B cell (primary cell): Measurements from ENCODE around the gene FAM210B. TPM values are rescaled to one million over a fixed set of nuclear protein-coding genes. Genes with fewer than 3 reads are reported as not detected.

Experiments used
- ATAC-seq: fragments of 200-7000 bp; cut with Tn5 transposase; one replicate; pipeline ENCODE4 v1.10.0; 2021; ENCODE audit warnings: low read depth, mild to moderate bottlenecking, moderate number of reproducible peaks, moderate library complexity
- CTCF ChIA-PET: fragments of 350-600 bp; sonication (Branson Sonifier 250); formaldehyde crosslinking; loops from one replicate; lab custom pipeline; 2021; ENCODE audit warnings: antibody characterized with exemption, inconsistent platforms; lab: Charles Lee
- POLR2A ChIA-PET: fragments of 350-600 bp; sonication (Branson Sonifier 250); formaldehyde crosslinking; loops from one replicate; lab custom pipeline; 2021; ENCODE audit warnings: antibody characterized with exemption; lab: Charles Lee
- DNase-seq: peaks from one replicate; pipeline ENCODE4 v3.0.0; 2013
- H2AFZ ChIP-seq: 2 replicates; pipeline ENCODE4 v1.6.1; 2012; ENCODE audit warnings: mild to moderate bottlenecking, low read depth, low read length; ENCODE audit not compliant: insufficient read depth, poor library complexity, severe bottlenecking
- H3K27ac ChIP-seq, 2 donors: 1 replicate in 1 of 2; 2 replicates in 1 of 2; pipeline ENCODE4 v1.5.1; 2012 to 2013; ENCODE audit warnings: low read length in 2 of 2, mild to moderate bottlenecking in 2 of 2, moderate library complexity in 1 of 2
- H3K27me3 ChIP-seq, 4 experiments: fragments of 200-600 bp in 1 of 4; sonication (generic) in 1 of 4; replicated peaks in 1 of 4; 1 replicate in 2 of 4; 2 replicates in 2 of 4; pipeline versions ENCODE4 v1.6.1 to v1.7.0; 2013 to 2016; ENCODE audit warnings: low read length in 3 of 4, mild to moderate bottlenecking in 2 of 4, mixed read lengths in 1 of 4, moderate library complexity in 1 of 4; ENCODE audit not compliant: insufficient read depth in 4 of 4, control insufficient read depth in 3 of 4; ENCODE audit errors: control extremely low read depth in 1 of 4
- H3K36me3 ChIP-seq, 2 experiments: replicated peaks in 1 of 2; 1 replicate in 1 of 2; 2 replicates in 1 of 2; pipeline versions ENCODE4 v1.6.1 to v1.7.1; 2013; ENCODE audit warnings: low read length in 1 of 2; ENCODE audit not compliant: insufficient read depth in 2 of 2, control insufficient read depth in 1 of 2; ENCODE audit errors: control extremely low read depth in 1 of 2, extremely low read depth in 1 of 2
- H3K4me1 ChIP-seq, 2 donors: fragments of 200-600 bp in 1 of 2; sonication (generic) in 1 of 2; 1 replicate in 1 of 2; 2 replicates in 1 of 2; pipeline versions ENCODE4 v1.5.1 to v1.6.1; 2013 to 2017; ENCODE audit warnings: low read length in 2 of 2; ENCODE audit not compliant: control insufficient read depth in 2 of 2, insufficient read depth in 2 of 2
- H3K4me2 ChIP-seq: replicated peaks from 2 replicates; pipeline ENCODE3; 2012; ENCODE audit warnings: mild to moderate bottlenecking, low read depth, low read length; ENCODE audit not compliant: poor library complexity, severe bottlenecking
- H3K4me3 ChIP-seq, 5 experiments: fragments of 200-600 bp in 1 of 5; sonication (generic) in 1 of 5; 1 replicate in 3 of 5; 2 replicates in 2 of 5; pipeline versions ENCODE4 v1.5.1 to v1.7.0; 2011 to 2016; ENCODE audit warnings: low read length in 4 of 5, mild to moderate bottlenecking in 4 of 5, low read depth in 2 of 5, control low read depth in 1 of 5, moderate library complexity in 1 of 5; ENCODE audit not compliant: insufficient read depth in 1 of 5; ENCODE audit errors: control extremely low read depth in 1 of 5, extremely low read depth in 1 of 5
- H3K79me2 ChIP-seq: fragments of 200-600 bp; sonication (generic); one replicate; pipeline ENCODE4 v1.6.0; 2016; ENCODE audit warnings: low read length; ENCODE audit not compliant: control insufficient read depth, insufficient read depth
- H3K9ac ChIP-seq: fragments of 200-600 bp; sonication (generic); 2 replicates; pipeline ENCODE4 v1.6.1; 2017; ENCODE audit warnings: mild to moderate bottlenecking, low read length, moderate library complexity
- H3K9me3 ChIP-seq, 3 donors: one replicate each; pipeline versions ENCODE4 v1.6.1 to v1.7.1; 2013; ENCODE audit warnings: low read length in 2 of 3; ENCODE audit not compliant: control insufficient read depth in 2 of 3, insufficient read depth in 1 of 3; ENCODE audit errors: control extremely low read depth in 1 of 3
- H4K20me1 ChIP-seq: 2 replicates; pipeline ENCODE4 v1.6.0; 2012; ENCODE audit warnings: mild to moderate bottlenecking, low read length; ENCODE audit not compliant: insufficient read depth, control insufficient read depth, poor library complexity, severe bottlenecking
- H3K27ac Mint-ChIP-seq: one replicate; pipeline ENCODE4 v1.8.0; 2021; ENCODE audit warnings: mixed read lengths
- H3K27me3 Mint-ChIP-seq: one replicate; pipeline ENCODE4 v1.8.0; 2021; ENCODE audit warnings: mixed read lengths
- H3K4me1 Mint-ChIP-seq: one replicate; pipeline ENCODE4 v1.8.0; 2021; ENCODE audit warnings: mixed read lengths
- H3K4me3 Mint-ChIP-seq: one replicate; pipeline ENCODE4 v1.8.0; 2021; ENCODE audit warnings: mixed read lengths
- H3K9me3 Mint-ChIP-seq: one replicate; pipeline ENCODE4 v1.8.0; 2022; ENCODE audit warnings: mixed read lengths; ENCODE audit not compliant: insufficient read depth
- CTCF ChIP-seq: fragments of 200-600 bp; IDR thresholded peaks from one replicate; pipeline ENCODE4 v1.8.0; 2022; ENCODE audit warnings: antibody characterized with exemption, mild to moderate bottlenecking
- EZH2 ChIP-seq: IDR thresholded peaks from 2 replicates; pipeline ENCODE4 v1.6.1; 2012; ENCODE audit warnings: borderline replicate concordance, low read depth, mild to moderate bottlenecking, moderate library complexity, low read length; ENCODE audit not compliant: insufficient read depth, poor library complexity, severe bottlenecking
- WGBS: methylation state at CpG from one replicate; pipeline ENCODE4 v1.1.5; 2013; ENCODE audit warnings: missing lambda C conversion rate; ENCODE audit not compliant: insufficient coverage; 5-methylcytosine and 5-hydroxymethylcytosine counted together
- intact Hi-C: fragments of 100-400 bp; cut with micrococcal nuclease; formaldehyde crosslinking; loops from one replicate; pipeline ENCODE4 v1.10.0; 2022
- polyA plus RNA-seq: library from polyadenylated mRNA; depleted of rRNA; stranded (reverse); fragments of >200 nt; gene quantifications from 2 replicates; pipeline ENCODE4 v1.2.3, GENCODE V29; 2012
- total RNA-seq, 2 donors: library from RNA; stranded (reverse); fragments of 120-200 nt in 1 of 2; gene quantifications; 1 replicate in 1 of 2; 2 replicates in 1 of 2; pipeline versions ENCODE4 v1.2.3 to v1.2.4, GENCODE V29; 2013 to 2022

The FAM210B gene
- total and polyA plus RNA-seq, 2 donors (not counting 1 experiment from before 2014, with no cell fraction given) = 4.0 to 13.6 TPM

- no peaks in the 10 kb centered on the region for H3K27me3 ChIP-seq
- H3K9me3 Mint-ChIP-seq = no peaks in the 10 kb centered on the region
- peaks cover 9% of the 10 kb centered on the region for H3K4me1 Mint-ChIP-seq
- no peak overlapping the region for H2AFZ ChIP-seq
- peaks cover 6% of the 10 kb centered on the region for H3K79me2 ChIP-seq
- peaks cover 7 to 11% of the 10 kb centered on the region in 2 donors for H3K4me1 ChIP-seq
- DNase-seq = no peak
- no peak overlapping the region for H3K4me2 ChIP-seq
- intact Hi-C loops = no loop called here
- whole genome bisulfite sequencing = 100% methylated on average over 2 of the region's 3 CpGs
- no peak overlapping the region for H3K4me3 Mint-ChIP-seq
- H3K36me3 ChIP-seq = peaks cover 13 to 44% of the 10 kb centered on the region in 2 experiments
- H3K27me3 Mint-ChIP-seq = no peaks in the 10 kb centered on the region
- TF ChIP-seq EZH2 = no peak
- TF ChIP-seq CTCF = no peak
- H3K27ac ChIP-seq = no peak overlapping the region
- H3K27ac Mint-ChIP-seq = no peak overlapping the region
- ChIA-PET POLR2A (no interaction called here), CTCF (interaction anchor here (0.6 to 1.4 kb wide), 3 partner anchors 10 to 21 kb away, joined by 3 read pairs; partner anchors contain the start of genes AURKA and CSTF1)
- no peak for ATAC-seq
- H3K9me3 ChIP-seq = no peaks in the 10 kb centered on the region
- no peak overlapping the region for H3K9ac ChIP-seq
- no peaks in the 10 kb centered on the region for H4K20me1 ChIP-seq
- H3K4me3 ChIP-seq = no peak overlapping the region
Measured at GRCh38 chr20:56406910-56407309, 48.1 kb downstream of the FAM210B start.

- 100% methylated on average over 4 of the region's 5 CpGs for WGBS
- no peak overlapping the region for H3K4me2 ChIP-seq
- H4K20me1 ChIP-seq = no peaks in the 10 kb centered on the region
- peaks cover 12 to 21% of the 10 kb centered on the region in 2 donors for H3K4me1 ChIP-seq
- no peaks in the 10 kb centered on the region for H3K9me3 ChIP-seq
- TF ChIP-seq EZH2 = no peak
- TF ChIP-seq CTCF = no peak
- intact Hi-C loops = no loop called here
- CTCF ChIA-PET = interaction anchor here (1.6 kb wide), 1 partner anchor 11 kb away, joined by 5 read pairs; no protein-coding TSS in a partner anchor
- no peaks in the 10 kb centered on the region for H3K27me3 ChIP-seq
- POLR2A ChIA-PET = interaction anchor here (0.7 kb wide), 1 partner anchor 118 kb away, joined by 3 read pairs; no protein-coding TSS in a partner anchor
- DNase-seq (no peak), ATAC-seq (no peak)
- peaks cover 17% of the 10 kb centered on the region for H3K4me1 Mint-ChIP-seq
- no peak overlapping the region for H3K4me3 ChIP-seq
- H3K9me3 Mint-ChIP-seq = no peaks in the 10 kb centered on the region
- H2AFZ ChIP-seq = no peak overlapping the region
- H3K4me3 Mint-ChIP-seq = no peak overlapping the region
- H3K36me3 ChIP-seq = peaks cover 9 to 27% of the 10 kb centered on the region in 2 experiments
- no peaks in the 10 kb centered on the region for H3K27me3 Mint-ChIP-seq
- H3K27ac Mint-ChIP-seq = no peak overlapping the region
- H3K79me2 ChIP-seq = peaks cover 6% of the 10 kb centered on the region
- H3K9ac ChIP-seq = no peak overlapping the region
- no peak overlapping the region for H3K27ac ChIP-seq
Measured at GRCh38 chr20:56409521-56409920, 50.7 kb downstream of the FAM210B start.
